Measurements from ENCODE around the gene MYEF2. TPM values are rescaled to one million over a fixed set of nuclear protein-coding genes. Genes with fewer than 3 reads are reported as not detected.

Gene MYEF2, protein sequence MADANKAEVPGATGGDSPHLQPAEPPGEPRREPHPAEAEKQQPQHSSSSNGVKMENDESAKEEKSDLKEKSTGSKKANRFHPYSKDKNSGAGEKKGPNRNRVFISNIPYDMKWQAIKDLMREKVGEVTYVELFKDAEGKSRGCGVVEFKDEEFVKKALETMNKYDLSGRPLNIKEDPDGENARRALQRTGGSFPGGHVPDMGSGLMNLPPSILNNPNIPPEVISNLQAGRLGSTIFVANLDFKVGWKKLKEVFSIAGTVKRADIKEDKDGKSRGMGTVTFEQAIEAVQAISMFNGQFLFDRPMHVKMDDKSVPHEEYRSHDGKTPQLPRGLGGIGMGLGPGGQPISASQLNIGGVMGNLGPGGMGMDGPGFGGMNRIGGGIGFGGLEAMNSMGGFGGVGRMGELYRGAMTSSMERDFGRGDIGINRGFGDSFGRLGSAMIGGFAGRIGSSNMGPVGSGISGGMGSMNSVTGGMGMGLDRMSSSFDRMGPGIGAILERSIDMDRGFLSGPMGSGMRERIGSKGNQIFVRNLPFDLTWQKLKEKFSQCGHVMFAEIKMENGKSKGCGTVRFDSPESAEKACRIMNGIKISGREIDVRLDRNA
- total RNA-seq: 10 to 100 TPM; 12.9 to 16.6 TPM

DNA sequence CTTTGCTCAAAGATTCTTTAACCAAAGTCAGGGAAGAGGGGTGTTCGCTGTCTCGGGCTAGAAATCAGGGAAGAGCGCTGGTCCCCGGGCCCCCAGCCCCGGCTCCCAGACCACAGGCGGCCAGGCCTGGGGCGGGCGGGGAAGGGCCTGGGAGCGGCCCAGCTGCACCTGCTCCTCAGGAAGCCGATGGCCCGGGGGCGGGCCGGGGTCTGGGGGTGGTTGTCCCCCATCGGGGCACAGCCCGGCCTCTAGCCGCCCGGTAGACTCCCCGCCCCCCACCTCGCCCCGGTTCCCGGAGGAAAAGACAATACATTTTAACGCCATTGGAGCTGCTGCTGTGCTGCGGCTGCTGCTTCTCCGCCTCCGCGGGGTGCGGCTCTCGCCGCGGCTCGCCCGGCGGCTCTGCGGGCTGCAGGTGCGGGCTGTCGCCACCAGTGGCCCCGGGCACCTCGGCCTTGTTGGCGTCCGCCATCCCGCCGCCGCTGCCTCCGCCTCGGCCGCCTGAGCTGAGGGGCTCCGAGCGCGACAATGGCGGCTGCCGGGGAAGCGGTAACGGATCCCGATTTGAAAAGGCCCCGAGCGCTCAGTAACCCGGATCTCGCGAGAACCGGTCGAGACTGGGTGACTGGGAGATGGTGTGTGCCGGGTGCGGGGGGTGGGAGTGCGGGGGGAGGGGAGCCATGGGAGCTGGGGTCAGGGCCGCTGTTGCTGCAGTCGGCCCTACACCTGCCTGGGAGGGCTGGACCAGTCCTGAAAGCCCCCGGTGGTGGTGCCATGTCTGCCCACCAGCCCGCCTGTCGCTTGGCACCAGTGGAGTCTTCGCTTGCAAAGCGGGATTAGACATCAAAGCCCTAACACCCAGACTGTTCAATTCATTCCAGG lies at the start of gene MYEF2:
Gene MYEF2 (minus strand): TSS at position 530 of the 882 bp plus-strand sequence. CDS start 58 bp downstream, at position 472.
- Histone ChIP-seq H3K36me3 (replicated peaks in 1 of 2; ENCODE audit: insufficient read depth in 1 of 2, low read depth in 2 of 2) (no peaks in the 10 kb centered on the region), H3K9me3 (no peaks in the 10 kb centered on the region), H3K4me1 (peaks cover 9% of the 10 kb centered on the region), H3K4me3 (peak within 1 kb of the TSS; percentile 47 to 60), H3K27me3 (no peaks in the 10 kb centered on the region), H3K27ac (peak within 1 kb of the TSS; percentile 59 to 83 (median 77))
- TF ChIP-seq, protein P1, sequence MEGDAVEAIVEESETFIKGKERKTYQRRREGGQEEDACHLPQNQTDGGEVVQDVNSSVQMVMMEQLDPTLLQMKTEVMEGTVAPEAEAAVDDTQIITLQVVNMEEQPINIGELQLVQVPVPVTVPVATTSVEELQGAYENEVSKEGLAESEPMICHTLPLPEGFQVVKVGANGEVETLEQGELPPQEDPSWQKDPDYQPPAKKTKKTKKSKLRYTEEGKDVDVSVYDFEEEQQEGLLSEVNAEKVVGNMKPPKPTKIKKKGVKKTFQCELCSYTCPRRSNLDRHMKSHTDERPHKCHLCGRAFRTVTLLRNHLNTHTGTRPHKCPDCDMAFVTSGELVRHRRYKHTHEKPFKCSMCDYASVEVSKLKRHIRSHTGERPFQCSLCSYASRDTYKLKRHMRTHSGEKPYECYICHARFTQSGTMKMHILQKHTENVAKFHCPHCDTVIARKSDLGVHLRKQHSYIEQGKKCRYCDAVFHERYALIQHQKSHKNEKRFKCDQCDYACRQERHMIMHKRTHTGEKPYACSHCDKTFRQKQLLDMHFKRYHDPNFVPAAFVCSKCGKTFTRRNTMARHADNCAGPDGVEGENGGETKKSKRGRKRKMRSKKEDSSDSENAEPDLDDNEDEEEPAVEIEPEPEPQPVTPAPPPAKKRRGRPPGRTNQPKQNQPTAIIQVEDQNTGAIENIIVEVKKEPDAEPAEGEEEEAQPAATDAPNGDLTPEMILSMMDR (IDR thresholded peaks at IDR 0.05): peak in 4 of 7 experiments; percentile 12 to 50 (median 22)
- peak; percentile 36 to 45 (median 43) for TF ChIP-seq POLR2A (IDR thresholded peaks at IDR 0.05)
- ATAC-seq (peak; percentile 91), DNase-seq (peak; percentile 76 to 83 (median 82))
- intact Hi-C loops (cut with DNase I): no loop called here
- 2 to 3% methylated on average over 5 to 68 of the region's 71 CpGs for WGBS, 2 donors

DNA sequence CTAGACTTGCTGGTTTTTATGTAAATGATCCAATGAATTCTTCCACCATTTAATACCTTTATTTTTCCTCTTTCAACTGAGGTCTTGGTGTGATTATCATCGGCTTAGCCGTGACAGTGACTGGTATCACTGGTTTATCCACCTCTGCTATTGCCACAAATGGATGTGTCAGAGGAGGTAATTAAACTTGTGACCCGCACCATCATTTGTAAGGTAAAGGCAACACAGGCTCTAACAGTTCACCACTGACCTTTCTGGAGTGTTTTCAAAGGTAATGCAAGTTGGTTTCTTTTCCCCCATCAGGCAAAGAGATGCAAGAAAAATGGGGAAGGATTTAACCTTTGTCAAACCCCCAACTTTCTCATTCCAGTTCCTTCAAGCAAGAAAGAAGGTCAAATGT lies 47.7 kb upstream of the MYEF2 start:
- TF ChIP-seq, protein P1 (IDR thresholded peaks at IDR 0.05): no peak
- no peak for TF ChIP-seq POLR2A (IDR thresholded peaks at IDR 0.05)
- Histone ChIP-seq H3K27me3 (no peaks in the 10 kb centered on the region), H3K36me3 (replicated peaks in 1 of 2; ENCODE audit: insufficient read depth in 1 of 2, low read depth in 2 of 2) (no peaks in the 10 kb centered on the region), H3K4me3 (no peak overlapping the region), H3K27ac (no peak overlapping the region), H3K9me3 (no peaks in the 10 kb centered on the region), H3K4me1 (no peaks in the 10 kb centered on the region)
- ATAC-seq (no peak), DNase-seq (no peak)
- 39 to 42% methylated on average over 3 of the region's 3 CpGs for WGBS, 2 donors
- intact Hi-C loops (cut with DNase I): no loop called here

DNA sequence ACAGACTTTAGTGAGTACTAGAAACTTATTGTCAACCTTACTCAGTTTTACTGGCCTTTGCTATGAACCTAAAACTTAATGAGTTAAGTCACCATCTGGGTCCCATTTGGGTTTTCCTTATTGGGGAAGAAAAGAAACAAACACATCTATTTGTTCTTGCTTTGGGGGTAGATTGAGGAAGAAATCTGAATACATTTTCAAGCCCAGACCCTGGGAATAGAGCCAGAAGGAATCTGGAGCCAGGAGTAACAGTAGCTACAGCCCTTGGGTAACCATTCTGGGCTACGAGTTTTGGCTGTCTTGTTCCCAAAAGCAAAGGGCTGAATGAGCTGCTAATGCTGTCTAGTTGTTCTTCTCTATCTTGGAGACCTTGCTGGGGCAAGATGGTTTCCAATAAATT lies 44.5 kb upstream of the MYEF2 start:
- intact Hi-C loops (cut with DNase I): no loop called here
- Histone ChIP-seq H3K27me3 (no peaks in the 10 kb centered on the region), H3K4me1 (no peaks in the 10 kb centered on the region), H3K9me3 (no peaks in the 10 kb centered on the region), H3K4me3 (no peak overlapping the region), H3K36me3 (replicated peaks in 1 of 2; ENCODE audit: insufficient read depth in 1 of 2, low read depth in 2 of 2) (no peaks in the 10 kb centered on the region), H3K27ac (no peak overlapping the region)
- DNase-seq: no peak
- 18 to 35% methylated on average over 1 of the region's 1 CpG for WGBS, 2 donors
- TF ChIP-seq, protein P1 (IDR thresholded peaks at IDR 0.05): no peak
- TF ChIP-seq POLR2A (IDR thresholded peaks at IDR 0.05): no peak
- ATAC-seq: no peak

DNA sequence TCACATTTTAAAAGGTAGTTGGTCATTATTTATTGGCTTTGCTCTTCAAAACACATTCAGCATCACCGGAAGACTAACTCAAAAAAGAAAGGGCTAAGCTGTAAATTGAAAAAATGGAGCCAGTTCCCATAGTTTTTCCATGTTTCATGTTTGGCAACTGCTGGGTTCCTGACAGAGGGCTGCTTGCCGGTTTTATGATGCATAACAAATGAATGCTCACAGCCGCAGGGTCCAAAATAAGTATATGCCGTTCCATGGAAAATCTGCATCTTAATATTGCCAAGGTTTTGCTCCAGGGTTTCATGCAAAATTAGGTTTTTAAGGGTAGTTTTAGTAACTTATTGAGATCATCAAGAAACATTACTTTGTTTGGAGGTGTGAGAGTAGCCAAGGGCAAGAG lies 43.8 kb upstream of the MYEF2 start:
- Histone ChIP-seq H3K4me3 (no peak overlapping the region), H3K27me3 (no peaks in the 10 kb centered on the region), H3K9me3 (no peaks in the 10 kb centered on the region), H3K4me1 (no peaks in the 10 kb centered on the region), H3K27ac (no peak overlapping the region), H3K36me3 (replicated peaks in 1 of 2; ENCODE audit: insufficient read depth in 1 of 2, low read depth in 2 of 2) (no peaks in the 10 kb centered on the region)
- intact Hi-C loops (cut with DNase I): no loop called here
- 80 to 85% methylated on average over 4 of the region's 4 CpGs for WGBS, 2 donors
- ATAC-seq (no peak), DNase-seq (no peak)
- TF ChIP-seq, protein P1 (IDR thresholded peaks at IDR 0.05): no peak
- TF ChIP-seq POLR2A (IDR thresholded peaks at IDR 0.05): no peak
